ENCODE results near the gene CSNK2B.

DNA sequence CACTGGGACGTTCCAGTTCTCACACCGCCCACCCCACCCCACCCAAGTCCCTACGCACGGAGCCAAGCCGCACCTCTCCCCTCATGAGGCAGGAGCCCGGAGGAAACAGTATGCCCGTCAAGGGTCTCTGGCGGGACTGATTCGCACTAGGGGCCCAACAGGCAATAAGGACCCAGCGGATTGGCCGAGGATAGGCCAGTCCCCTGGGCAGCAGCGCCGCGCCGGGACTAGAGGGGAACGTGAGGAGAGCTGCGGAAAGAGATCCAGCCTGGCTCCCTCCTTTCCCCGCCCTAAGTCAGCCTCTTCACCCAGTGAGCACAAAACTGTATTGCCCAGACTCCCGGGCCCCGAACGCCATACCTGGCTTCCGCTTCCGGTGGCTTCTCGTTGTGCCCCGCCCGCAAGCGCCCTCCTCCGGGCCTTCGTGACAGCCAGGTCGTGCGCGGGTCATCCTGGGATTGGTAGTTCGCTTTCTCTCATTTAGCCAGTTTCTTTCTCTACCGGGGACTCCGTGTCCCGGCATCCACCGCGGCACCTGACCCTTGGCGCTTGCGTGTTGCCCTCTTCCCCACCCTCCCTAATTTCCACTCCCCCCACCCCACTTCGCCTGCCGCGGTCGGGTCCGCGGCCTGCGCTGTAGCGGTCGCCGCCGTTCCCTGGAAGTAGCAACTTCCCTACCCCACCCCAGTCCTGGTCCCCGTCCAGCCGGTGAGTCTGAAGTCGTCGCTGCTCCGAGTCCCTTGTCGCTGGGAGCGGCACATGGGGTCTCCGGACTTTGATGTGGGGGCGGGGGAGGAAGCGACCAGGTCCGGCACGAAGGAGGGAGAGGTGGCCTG lies at the start of gene CSNK2B:
- TF ChIP-seq SUZ12 (IDR thresholded peaks at IDR 0.05; ENCODE audit: extremely low read depth, insufficient read depth, insufficient read length) (no peak), ZNF274 (IDR thresholded peaks at IDR 0.05; ENCODE audit: low read depth, low read length) (no peak)
